Mesenteric fat pad (tissue), 1 donor: Measurements from ENCODE around the gene LSM7. TPM values are rescaled to one million over a fixed set of nuclear protein-coding genes. Genes with fewer than 3 reads are reported as not detected.
"Not testable (repeated sequence)": the region's sequence is repeated elsewhere in the genome, so short reads cannot be mapped to it uniquely, and the experiment has no call there.

ENCODE experiments used
- DNase-seq: peaks from one replicate; pipeline ENCODE4 v3.0.0-alpha.2; 2020; ENCODE audit warnings: low spot score
- total RNA-seq: library from RNA; stranded (reverse); fragmentation: NEBNext Ultra II Directional; extraction: Animal tissue kit (Norgen Biotek cat#: 25700); gene quantifications from one replicate; pipeline ENCODE4 v1.2.1, GENCODE V29; 2021
- donor health status: DM: yes; HTN: yes; CAD: no.

The LSM7 gene
- total RNA-seq, 1 donor from 2014 or later: 49.6 TPM

DNA sequence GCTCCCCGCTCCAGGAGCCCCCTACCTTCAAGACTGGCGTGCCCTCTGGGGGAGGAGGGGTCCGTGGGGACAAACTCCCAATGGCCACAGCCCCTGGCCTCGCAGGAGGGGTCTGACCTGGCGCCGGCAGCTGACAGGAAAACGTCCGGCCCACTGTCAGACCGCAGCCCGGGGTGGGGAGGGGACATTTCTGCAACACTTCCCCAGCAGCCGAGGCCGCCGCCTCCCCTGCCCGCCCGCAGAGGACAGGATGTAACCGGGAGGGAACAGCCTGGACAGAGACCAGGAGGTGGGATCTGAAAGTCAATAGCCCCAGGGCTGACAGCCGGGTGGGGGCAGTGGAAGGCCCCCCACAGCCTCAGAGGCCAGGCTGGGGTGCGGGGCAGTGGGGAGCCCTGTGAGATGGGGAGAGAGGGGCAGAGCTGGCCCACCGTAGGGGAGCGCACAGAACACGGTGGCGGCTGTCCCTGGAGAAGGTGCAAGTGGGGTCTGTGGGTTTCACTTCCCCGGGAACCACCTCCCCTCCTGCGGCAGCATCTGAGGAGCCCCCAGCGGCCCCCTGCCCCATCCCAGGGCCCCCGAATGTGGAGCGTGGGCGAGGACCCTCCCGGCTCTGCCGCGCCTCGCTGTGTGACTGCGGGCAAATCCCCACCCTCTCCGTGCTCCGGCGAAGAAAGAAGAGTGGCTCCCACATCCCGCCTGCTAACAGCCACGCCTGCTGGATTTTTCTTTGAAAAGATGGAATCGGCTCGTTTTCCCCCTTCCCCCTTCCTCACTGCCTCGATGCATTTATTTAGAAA, 46.1 kb downstream of the LSM7 start, which contains the start of gene PEAK3:
Gene PEAK3 (minus strand): TSS at position 114 of the 800 bp plus-strand sequence. CDS start 1,244 bp downstream, outside the sequence.
- DNase-seq: peak; percentile 94

DNA sequence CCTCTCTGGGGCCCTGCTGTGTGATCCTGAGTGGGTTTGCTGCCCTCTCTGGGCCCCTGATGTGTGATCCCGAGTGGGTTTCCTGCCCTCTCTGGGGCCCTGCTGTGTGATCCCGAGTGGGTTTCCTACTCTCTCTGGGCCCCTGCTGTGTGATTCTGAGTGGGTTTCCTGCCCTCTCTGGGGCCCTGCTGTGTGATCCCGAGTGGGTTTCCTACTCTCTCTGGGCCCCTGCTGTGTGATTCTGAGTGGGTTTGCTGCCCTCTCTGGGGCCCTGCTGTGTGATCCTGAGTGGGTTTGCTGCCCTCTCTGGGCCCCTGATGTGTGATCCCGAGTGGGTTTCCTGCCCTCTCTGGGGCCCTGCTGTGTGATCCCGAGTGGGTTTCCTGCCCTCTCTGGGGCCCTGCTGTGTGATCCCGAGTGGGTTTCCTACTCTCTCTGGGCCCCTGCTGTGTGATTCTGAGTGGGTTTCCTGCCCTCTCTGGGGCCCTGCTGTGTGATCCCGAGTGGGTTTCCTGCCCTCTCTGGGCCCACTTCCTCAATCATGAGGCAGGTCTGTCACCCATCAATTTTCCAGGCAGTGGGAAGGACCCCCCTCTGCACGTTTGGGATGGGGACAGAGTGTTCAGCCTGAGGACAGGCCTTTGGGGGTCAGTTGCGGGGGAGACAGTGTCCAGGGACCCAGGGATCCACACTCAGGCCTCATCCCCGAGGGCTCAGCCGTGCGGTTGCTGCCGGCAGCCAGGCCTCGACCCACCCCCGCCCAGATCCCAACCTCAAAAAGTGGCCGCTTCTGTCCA, 46.9 kb downstream of the LSM7 start:
- DNase-seq: not testable (repeated sequence)

DNA sequence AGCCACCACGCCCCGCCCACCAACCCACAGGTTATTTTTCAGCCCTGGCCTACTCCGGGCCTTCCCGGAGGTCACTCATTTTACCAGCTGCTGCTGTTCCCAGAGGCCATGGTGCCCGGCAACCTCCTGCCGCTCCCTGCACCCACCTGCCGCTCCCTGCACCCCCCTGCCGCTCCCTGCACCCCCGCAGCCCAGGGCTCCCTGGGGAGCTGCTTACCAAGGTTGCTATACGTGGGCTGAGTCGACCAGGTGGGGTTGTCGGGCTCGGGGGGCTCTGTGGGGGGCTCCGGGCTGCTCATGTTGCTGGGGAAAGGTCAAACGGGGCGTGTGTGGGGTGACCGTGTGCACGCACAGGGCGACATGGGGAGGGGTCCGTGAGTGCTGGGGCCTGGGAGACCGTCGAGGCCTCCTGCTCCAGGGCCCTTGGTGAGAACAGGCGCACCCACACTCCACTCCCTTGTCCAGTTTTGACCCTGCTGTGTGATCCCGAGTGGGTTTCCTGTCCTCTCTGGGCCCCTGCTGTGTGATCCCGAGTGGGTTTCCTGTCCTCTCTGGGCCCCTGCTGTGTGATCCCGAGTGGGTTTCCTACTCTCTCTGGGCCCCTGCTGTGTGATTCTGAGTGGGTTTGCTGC, 47.6 kb downstream of the LSM7 start:
- no peak for DNase-seq

DNA sequence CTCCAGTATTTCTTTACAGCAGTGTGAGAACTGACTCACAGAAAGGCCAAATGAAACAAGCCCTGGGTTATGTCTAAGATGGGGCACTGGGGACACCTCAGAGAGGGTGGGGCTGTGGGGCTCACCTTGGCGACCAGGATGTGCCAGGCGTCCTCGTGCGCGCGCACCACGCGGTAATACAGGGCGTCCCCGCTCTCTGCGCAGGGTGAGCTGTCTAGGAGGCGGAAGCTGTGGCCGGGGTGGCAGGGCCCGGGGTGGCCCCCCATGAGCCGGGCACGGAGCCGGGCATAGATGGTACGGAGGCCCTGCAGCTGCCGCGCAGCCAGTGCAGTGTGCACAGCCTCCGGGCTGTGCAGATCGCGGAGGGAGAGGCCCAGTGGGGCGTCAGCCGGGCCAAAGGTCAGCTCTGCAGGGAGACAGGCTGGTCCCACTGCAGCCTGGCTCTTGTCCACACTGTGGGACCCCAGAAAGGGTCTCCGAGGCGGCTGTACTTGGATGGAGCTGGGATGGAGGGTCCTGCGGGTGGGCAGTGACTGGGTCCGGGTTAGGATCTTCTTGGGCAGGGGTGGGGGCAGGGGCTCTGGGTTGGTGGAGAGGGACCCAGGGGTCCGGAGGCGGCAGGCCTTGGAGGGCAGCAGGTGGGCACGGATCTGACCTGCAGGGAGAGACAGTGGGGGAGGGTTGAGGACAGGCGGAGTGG, 49.8 kb downstream of the LSM7 start:
- no peak for DNase-seq

DNA sequence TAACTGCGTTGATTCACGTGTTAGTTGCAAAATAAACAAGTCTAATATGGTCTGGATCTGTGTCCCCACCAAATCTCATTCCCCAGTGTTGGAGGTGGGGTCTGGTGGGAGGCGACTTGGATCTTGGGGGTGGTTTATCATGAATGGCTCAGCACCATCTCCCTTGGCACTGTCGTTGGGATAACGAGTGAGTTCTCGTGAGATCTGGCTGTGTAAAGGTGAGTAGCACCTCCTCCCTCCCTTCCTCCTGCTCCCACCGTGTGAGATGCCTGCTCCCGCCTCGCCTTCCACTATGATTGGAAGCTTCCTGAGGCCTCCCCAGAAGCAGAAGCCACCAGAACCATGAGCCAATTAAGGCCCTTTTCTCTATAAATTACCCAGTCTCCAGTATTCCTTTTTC, 51.2 kb downstream of the LSM7 start:
- no peak for DNase-seq

DNA sequence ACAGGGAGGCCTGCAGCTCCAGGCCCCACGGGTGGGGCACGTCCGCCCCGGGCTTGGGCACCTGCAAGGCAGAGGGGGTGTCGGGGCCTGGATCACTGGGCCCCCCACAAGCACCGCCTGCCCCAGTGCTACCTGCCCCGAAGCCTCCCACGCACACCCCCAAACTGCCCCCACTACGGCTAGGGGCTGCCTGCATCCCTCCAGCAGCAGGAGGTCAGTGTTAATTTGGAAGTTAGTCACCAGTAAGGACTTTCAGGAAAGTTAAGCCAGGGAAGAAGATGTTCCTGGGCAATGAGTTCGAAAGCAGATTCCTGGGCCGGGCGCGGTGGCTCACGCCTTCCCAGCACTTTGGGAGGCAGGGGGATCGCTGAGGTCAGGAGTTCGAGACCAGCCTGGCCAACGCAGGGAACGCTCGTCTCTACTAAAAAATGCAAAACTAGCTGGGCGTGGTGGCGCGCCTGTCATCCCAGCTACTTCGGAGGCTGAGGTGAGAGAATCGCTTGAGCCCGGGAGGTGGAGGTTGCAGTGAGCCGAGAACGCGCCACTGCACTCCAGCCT, 51.9 kb downstream of the LSM7 start:
- DNase-seq: no peak

DNA sequence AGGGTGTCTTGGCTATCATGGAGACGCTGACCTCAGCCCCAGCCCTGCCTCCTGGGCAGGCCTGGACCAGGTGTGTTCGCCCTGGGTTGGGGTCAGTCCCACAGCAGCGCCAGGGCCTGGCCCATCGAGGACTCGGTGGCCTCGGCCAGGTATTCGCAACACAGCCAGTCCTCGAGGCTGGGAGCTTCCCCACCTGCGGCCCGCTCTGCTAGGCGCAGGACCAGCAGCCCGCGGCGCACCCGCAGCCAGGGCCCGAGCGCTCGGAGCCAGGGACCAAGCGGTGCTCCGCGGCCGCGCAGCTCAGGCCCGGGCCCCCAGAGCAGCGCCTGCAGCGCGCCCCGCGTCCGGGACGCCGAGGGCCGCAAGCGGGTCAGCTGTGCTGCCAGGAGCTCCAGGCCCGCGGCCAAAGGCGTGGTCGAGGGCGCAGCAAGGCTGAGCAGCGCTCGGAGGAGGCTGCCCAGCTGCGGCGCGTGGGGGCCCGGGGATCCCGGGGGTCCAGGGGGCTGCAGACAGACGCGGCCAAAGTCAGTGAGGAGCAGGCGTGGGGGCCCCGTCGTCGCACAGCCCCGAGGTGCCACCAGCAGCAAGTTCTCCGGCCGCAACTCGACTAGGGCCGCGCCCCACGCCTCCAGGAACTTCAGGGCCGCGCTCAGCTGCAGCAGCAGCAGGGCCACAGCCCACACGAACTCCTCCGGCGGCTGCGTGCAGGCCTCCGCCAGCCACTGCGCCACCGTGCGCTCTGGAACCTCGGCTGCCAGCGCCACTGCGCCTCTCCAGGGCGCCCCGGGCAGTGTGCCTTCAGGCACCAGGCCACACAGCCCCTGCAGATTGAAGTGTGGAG, 52.6 kb downstream of the LSM7 start:
- DNase-seq: no peak

DNA sequence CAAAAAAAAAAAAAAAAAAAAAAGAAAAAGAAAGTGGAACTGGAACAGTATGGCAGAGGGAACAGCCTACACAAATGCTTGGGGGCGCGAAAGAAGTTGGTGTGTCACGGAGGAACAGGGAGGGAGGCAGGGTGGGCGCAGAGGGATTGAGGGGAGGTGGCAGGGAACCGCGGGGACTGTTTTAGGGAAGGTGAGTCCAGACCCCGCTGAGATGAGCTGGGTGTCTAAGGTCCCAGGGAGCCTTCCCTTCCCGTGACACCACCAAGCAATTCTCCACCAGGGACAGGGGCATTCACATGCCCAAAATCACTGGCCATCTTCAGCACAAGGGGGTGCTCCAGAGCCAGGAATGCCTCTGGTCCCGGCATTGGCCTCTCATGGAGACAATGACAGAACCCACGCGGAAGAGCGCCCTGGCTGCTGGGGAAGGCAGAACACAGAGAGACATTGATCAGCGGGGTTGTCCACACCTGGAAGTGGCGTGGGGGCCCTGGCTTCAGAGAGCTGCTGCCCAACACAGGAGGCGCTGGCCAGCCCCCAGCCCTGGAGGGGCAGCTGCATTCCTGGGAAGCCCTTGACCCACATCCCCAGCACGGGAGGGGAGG, 53.4 kb downstream of the LSM7 start:
- DNase-seq: no peak

DNA sequence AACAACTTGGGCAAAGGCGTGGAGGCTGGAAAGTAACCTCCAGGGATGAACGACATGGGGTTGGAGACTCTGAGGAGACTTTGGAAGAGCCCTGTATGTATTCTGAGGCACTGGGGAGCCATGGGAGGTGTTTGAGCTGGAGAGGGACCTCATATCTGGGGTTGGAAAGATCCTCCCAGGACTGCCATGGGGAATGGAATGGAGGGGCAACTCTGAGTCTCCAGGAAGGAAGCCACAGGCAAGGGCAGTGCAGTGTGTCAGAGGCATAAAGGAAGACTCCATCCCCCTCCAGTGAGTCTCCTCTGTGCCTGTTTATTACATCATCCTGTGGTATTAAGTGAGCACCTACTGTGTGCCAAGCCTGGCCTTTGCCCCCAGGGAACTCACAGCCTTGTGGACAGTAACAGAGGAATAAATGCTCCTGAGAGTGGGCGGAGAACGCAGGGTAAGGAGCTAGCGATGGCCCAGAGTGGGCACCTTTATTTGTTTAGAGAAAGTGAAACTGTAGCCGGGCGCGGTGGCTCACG, 54.1 kb downstream of the LSM7 start:
- DNase-seq: no peak

DNA sequence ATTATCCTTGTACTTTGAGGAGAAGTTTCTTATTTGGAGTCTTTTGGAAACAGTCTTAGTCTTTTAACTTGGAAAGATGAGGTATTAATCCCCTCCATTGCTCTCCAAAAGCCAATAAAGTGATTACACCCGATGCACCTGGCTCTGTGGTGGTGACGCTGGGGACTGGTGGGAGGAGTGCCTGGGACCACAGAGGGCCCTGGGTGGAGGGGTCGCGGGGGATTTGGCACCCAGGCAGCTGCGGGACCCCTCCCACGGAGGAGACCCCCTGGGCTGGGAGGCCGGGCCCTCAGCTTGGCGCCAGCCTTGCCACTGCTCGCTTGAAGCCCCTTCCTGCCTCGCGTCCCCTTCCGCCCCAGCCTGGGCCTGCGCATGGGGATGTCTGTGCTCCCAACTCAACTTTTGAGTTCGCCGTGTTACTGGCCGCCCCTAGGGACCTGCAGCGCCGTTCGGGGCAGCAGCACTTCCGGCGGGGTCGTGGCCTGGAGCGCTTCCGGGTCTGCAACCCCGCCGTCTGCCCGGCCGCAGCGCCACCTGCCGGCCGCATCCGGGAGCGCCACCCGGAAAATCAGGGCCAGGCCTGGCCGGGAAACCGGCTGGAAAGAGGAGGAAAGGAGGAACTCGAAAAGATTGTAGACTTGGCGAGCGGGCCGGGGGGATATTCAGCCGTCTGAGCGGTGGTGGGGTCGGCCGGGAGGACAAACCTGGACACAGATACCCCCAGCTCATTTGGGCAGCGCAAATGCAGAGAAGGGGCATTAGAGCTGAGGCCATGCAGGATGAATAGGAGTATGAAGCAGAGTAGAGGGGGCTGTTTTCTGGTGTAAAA, 54.8 kb downstream of the LSM7 start:
- DNase-seq: peak; percentile 95

Other genes with a start within 250 kb of the LSM7 start
- gene MOB3A, start 232.3 kb downstream of the LSM7 start, total RNA-seq: 79.4 TPM
- 2.4 TPM for gene IZUMO4, start 231.7 kb downstream of the LSM7 start, total RNA-seq
- gene AP3D1, start 177.0 kb downstream of the LSM7 start, total RNA-seq: 127 TPM
- gene DOT1L, start 164.7 kb downstream of the LSM7 start, total RNA-seq: 34.0 TPM
- 46.4 TPM for gene PLEKHJ1, start 92.3 kb downstream of the LSM7 start, total RNA-seq
- gene SF3A2, start 91.8 kb downstream of the LSM7 start, total RNA-seq: 46.2 TPM
- gene AMH, start 79.3 kb downstream of the LSM7 start, total RNA-seq: 0.93 TPM
- gene JSRP1, start 72.2 kb downstream of the LSM7 start, total RNA-seq: not detected
- 2.6 TPM for gene PEAK3, start 46.4 kb downstream of the LSM7 start, total RNA-seq
- not detected for gene LINGO3, start 20.4 kb downstream of the LSM7 start, total RNA-seq
- gene SPPL2B, start 98 bp upstream of the LSM7 start, total RNA-seq: 37.8 TPM
- not detected for gene TMPRSS9, start 31.7 kb upstream of the LSM7 start, total RNA-seq
- 80.3 TPM for gene TIMM13, start 99.0 kb upstream of the LSM7 start, total RNA-seq
- 19.6 TPM for gene LMNB2, start 128.4 kb upstream of the LSM7 start, total RNA-seq
- 365 TPM for gene GADD45B, start 147.5 kb upstream of the LSM7 start, total RNA-seq